HG03575 (cell line): ENCODE results near the gene PIGP.

ENCODE experiments used
- ATAC-seq: cut with Tn5 transposase; IDR thresholded peaks from one replicate; pipeline ENCODE4 v1.9.1; 2021; ENCODE audit not compliant: unreplicated experiment, insufficient number of reproducible peaks, low FRiP score; ENCODE audit errors: extremely low read depth

PIGP gene

DNA sequence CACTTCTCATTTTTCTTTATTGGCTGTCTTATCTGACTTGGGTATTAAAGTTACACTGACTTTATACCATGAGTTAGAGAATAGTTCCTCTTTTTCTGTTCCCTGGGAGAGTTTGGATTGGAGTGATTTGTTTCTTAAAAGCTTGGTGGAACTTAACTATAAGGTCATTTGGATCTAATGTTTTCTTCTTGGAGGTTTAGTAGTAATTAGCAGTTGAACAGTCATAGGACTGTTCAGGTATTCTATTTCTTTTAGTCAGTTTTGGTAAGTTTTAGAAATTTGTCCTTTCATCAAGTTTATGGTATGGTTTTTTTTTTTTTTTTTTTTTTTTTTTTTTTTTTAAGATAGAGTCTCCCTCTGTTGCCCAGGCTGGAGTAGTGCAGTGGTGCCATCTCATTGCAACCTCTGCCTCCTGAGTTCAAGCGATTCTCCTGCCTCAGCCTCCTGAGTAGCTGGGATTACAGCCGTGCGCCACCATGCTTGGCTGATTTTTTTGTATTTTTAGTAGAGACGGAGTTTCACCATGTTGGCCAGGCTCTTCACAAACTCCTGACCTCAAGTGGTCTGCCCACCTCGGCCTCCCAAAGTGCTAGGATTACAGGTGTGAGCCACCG lies 6.4 kb upstream of the PIGP start:
- no peak for ATAC-seq

DNA sequence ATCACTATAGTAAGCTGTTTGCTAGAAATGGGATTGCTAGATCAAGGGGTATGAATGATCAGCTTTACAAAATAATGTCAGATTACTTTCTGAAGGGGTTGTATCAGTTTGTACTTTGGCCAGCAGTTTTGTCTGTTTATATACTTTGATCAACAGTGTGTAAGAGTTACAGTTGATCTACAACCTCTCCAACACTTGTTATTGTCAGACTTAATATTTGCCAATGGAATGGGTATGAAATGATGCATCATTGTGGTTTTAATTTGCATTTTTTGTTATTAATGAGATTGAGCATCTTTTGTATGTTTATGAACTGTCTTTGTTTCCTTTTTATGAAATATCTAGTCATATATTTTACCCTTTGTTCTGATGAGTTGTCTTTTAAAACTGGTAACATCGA lies 4.5 kb upstream of the PIGP start:
- ATAC-seq, result no peak

DNA sequence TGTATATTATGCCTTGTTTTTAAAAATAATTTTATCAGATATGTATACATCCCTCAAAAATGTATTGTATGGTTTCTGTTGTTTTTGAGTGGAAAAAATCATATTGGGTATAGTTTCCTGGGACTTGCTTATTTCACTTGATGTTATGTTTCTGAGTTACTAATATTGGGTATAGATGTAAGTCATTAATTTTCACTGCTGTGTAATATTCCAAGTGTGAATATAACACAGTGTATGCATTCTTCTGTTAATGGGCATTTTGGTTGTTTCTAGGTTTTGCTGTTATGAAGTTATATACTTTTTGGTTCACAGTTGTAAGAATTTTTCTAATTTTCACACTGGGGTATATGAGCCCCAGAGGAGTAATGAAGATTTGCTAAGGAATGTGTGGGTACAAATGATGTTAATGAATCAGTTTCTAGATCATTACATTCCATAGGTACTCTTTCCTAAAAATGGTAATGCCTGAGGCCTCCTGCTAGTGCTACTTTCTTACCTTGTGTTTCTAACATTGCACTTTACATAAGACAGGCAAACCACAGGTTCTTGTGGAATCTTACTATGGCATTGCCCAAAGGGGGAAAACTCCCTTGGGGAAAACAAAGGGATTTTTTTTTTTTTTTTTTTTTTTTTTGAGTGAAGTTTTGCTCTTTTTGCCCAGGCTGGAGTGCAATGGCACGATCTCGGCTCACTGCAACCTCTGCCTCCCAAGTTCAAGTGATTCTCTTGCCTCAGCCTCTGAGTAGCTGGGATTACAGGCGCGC lies 3.4 kb upstream of the PIGP start:
- no peak for ATAC-seq

DNA sequence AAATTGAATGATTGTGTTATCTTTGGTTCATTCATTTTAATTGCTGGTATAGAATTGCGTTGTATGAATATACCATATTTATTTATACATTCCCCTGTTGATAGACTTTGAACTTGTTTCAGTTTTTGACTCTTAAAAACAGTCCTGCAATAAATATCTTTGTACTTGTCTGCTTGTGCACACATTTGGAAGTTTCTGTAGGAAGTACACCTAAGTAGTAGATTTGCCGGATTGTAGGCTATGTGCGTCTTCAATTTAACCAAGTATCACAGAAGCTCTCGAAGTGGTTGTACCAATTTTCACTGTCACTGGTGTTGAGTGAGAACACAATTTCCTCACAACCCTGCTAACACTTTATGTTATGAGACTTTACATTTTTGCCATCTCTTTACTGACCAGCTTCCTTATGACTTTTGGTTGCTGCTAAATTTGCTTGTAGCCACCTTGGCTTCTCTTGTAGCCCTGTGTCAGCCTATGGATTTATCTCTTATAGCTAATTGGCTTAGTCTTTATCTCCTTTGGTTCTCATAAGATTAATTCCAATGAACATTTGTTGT lies 2.4 kb upstream of the PIGP start:
- ATAC-seq, result no peak

DNA sequence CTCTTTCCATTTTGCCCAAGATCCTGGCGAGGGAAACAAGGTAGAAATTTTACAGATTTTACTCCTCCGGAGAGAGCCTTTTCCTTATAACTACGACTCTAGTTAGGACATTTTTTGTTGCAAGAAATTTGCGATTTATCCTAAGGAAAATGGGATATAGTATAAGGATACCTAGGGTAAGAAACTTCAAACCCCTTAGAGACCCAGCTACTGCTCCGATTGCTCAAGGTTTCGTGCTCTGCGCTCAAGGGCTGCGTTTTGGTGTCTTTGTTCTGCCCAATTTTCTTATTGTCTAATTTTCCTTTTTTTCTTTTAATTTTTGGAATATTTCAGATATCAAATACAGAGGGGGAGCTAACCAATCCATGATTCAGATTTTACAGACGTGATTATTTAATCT lies 1.7 kb upstream of the PIGP start:
- ATAC-seq, result no peak

DNA sequence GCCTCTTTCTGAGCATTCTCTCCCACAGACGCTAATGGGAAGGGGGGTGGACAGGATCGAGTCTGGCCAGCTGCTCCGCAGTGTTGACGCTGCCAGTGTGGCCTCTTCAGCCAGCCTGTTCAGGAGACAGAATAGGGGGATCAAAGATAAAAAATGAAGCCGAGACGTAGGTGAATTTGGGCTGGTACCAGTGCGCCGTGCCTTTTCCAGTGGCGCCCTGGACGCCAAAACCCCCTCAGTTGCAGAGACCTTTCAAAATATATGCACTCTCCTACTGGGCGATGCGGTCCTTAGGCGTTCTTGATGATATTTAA lies 1.3 kb upstream of the PIGP start:
- no peak for ATAC-seq

DNA sequence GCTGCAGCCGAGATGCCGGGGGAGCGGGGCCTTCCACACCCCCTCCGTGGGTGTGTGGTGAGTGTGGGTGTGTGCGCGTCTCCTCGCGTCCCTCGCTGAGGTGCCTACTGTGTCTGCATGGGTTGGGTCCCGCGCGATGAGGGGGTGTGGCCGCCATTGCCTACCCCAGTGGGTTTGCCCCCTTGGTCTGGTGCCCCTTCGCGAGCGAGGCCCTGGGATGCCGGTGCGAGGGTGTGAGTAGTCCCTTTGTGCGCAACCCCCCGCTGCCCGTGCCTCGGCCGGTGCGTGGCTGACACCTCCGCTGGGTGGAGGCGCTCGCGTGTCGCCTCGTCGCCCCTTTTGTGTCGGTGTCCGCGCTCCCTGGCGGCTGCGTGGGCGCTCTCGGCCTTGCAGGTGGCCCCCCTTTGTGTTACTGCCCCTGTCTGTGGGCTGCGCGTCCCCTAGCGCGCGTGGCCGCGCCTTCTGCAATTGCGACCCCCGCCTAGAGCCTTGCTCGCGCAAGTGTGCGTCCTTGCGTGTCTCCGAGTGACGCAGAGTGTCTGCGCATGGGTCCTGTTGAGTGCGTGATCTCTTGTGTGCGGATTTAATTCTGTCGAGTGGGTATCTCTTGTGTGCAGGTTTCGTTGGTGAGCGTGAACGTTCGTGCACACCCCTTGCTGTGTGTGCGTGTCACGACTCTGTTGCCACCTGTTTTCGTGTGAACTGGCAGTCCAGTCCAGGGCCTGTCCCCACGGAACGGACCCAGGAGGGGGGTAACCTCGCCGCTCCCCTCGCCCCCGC lies 736 bp upstream of the PIGP start:
- ATAC-seq, result no peak

DNA sequence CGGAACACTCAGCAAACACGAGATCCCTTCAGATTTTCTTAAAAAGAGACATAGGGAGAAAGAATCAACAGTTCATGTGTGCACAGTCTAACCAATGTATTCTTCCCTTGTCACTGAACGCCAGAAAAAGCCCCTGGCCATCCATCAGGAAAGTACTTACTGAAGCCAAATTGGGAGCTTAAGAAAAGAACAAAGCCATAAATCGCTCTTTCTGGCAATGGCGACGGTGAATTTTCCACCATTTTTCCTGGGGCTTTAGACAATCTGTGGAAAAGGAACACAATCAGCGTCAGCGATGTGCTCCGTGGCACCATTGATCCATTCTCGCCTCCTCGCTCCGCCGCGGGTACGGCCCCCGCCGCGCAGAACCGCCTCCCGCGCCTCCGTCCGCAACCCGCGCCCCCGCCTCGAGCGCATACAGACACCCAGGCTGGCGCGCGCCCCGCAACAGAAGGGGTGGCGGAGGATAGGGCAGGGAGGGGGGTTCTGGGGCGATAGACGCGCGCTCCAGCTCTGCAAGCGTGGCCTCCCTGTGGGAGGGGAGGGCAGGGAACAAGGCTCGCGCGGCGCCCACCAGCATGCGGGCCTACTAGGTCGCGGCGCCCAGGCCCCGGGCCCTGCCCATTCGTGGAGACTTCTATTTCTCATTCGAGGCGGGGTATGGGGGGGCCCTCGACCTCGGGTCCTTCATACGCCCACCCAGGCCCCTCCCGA lies 440 bp downstream of the PIGP start:
- ATAC-seq, result no peak

DNA sequence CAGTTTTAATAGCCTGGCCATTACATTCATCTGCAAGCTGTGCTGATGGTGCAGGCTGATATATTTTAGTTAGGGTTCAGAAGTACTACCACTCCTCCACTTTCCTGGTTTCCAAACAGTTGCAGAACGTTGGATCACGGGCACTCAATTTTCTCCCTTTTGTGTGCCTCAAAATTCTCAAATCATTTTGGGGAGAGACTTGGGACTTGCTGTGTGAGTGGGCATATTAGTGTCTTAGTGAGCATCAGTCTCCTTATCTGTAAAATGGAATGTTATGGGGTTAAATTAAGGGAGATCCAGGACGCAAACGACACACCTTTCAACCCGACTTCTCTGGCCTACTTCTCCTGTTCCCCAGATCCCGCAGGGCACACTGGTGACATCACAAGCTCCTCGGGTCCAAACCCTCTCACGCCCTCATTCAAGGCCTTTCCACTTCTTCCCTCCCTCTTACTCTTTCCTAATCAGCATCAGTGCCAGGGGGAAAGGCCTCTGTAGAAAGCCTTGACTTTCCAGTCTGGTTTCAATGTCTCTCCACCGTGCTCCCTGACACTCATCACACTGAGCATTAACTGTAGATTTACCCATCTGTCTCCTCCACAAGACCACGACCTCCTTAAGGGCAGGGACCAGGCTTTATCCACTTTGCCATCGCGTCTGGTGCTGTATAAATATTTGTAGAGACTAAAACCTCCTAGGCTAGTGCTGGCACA lies 1.2 kb downstream of the PIGP start:
- ATAC-seq, result no peak

DNA sequence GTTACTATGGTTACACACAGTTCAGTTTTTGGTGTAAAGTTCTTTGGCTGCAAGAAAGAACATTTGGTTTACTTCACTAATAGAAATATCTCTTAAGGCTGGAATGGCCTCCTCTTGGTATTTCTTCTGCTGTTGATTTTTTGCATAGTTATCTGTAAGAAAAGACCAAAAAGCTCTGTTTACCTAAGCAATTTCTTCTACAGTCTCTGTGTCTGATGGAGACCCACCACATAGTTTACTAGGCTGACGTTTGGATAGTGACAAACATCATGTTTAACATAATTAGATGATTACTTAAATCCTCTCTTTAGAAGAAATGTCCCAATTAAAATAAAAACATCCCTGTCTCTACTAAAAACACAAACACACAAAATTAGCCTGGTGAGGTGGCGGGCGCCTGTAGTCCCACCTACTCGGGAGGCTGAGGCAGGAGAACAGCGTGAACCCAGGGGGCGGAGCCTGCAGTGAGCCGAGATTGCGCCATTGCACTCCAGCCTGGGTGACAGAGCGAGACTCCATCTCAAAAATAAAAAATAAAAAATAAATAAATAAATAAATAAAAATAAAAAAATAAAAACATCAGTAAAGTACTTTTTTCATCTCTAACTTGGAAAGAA lies 7.2 kb downstream of the PIGP start:
- ATAC-seq, result no peak

DNA sequence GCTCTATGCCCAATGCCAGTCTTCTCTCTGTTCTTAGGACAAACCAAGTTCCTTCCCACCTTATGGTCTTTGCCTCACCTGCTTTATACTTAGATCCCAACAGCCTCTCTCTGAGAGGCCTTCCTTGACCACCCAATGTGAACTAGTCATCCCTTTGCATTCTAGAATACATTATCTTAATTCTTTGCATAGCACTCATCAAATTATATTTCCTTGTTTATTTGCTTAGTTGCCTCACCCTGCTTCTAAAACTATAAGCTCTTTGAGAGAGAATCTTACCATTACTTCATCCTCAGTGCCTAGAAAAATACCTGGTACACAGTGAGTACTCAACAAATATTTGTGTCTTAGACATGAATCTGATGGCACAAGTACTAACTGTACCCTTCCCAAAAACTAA lies 8.0 kb downstream of the PIGP start:
- no peak for ATAC-seq

DNA sequence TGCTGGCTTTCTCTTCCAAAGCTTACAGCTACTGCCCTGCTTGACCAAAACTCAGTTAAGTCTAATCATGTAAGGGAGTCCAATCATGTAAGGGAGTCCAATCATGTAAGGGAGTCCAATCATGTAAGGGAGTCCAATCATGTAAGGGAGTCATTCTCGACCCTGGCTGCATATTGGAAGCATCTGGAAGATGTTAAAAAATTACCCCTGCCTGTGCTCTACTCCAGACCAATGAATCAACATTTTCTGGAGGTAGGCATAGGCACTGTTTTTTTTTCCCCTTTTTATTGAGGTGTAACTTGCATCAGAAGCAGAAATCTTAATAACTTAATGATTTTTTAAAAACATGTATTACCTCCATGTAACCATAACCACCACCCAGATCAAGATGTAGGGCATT lies 9.4 kb downstream of the PIGP start:
- ATAC-seq, result no peak

DNA sequence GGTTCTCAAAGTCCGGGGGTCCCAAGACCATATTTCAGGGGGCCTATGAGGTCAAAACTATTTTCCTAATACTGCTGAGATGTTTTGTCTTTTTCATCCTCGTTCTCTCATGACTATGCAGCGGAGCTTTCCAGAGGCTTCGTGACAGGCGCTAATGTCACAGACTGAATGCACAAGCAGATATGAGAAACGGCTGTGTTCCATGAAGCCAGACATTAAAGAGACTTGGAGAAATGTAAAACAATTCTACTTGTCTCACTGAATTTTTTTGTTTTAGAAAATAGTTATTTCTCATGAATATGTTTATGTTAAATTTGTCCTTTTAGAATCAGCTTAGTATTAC lies 10.3 kb downstream of the PIGP start:
- no peak for ATAC-seq

DNA sequence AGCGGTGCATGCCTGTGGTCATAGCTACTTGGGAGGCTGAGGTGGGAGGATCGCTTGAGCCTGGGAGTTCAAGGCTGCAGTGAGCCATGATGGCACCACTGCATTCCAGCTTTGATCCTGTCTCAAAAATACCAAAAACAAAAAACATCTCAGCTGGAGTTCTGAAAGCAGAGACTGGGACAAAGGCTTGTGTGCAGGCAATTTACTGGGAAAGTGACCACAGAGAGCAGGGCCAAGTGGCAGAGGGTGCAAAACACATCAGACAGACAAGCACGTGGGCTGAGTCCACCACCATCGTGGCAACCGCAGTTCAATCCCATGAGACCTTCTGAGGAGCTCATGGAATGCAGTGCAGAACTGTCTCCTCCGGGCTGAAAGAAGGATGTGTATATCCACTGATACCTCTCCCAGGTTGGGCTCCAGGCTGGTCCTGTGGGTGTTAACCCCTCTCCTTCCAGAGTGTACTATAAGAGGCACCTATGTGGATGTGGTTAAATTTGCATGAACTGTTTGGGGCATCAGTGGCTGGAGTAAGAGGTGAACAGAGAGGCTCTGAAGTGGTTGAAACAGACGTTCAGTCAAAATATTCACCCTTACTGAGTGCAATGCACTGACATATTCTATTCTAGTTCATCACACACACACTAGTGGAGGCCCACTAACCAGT lies 10.8 kb downstream of the PIGP start:
- no peak for ATAC-seq

DNA sequence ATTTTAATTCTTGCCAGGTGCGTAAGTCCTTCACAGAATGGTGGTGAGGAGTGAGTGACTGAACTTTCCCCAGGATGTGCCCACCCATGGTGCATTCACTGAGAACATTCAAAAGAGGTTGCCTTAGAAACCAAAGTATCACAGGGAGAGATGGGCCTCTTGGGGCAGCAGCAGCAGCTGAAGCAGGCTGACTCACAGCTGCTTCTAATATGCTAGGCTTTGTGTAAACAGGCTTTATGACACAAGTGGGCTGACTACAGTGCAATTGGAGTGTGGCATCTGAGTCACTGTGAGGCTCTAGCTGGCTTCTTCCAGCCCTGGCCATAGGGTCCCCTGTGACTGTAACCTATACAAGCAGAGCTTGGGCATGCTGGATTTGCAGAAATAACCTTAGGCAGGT lies 12.6 kb downstream of the PIGP start:
- ATAC-seq, result no peak

DNA sequence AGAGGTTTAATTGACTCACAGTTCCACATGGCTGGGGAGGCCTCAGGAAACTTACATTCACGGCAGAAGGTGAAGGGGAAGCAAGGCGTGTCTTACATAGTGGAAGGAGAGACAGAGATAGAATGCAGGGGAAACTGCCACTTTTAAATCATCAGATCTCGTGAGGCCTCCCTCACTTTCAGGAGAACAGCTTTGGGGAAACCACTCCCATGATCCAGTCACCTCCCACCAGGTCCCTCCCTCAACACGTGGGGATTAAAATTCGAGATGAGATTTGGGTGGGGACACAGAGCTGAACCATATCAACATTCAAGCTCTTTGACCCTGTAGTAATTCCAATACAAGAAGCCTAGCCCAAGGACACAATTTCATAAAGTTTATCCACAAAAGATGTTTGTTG lies 13.7 kb downstream of the PIGP start:
- no peak for ATAC-seq

DNA sequence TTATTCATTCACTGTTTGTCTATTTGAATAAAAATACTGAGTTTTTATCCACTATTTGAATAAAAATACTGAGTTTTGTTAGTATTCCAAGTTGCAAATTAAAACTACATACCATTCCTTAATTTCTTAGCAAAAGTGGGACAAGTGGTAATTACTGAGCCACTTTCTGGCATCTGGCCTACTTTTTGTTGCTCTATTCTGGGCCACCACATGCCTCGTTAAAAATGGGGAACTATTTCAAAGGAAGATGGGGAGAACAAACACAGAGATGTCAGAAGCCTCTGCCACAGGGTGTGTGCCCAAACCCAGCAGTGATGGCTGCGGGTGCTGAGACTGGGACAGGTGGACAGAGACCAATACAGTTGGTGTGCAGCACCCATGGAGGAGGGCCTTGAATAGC lies 14.6 kb downstream of the PIGP start:
- ATAC-seq, result no peak

DNA sequence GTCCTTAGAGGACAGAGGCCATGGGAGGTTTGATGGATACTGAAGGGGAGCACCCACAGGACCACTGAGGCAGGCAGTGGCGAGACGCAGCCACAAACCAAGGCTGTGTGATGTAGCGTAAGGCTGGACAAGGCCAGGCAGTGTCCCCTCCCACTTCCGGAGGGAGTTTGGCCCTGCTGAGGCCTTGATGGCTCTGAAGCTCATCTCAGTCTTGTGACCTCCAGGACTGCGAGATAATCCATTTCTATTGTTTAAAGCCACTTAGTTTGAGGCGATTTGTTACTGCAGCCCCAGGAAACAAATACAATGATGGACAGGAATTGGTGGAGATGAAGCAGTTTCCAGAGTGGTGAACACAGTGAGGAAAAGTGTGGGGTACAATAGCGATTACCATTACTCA lies 15.3 kb downstream of the PIGP start:
- no peak for ATAC-seq
